ENCODE data around the gene C5orf63.
A peak's percentile ranks its signal among the peaks of the same experiment; 100 is the strongest.
"Not testable (repeated sequence)": the region's sequence is repeated elsewhere in the genome, so short reads cannot be mapped to it uniquely, and the experiment has no call there.

C5orf63 gene

DNA sequence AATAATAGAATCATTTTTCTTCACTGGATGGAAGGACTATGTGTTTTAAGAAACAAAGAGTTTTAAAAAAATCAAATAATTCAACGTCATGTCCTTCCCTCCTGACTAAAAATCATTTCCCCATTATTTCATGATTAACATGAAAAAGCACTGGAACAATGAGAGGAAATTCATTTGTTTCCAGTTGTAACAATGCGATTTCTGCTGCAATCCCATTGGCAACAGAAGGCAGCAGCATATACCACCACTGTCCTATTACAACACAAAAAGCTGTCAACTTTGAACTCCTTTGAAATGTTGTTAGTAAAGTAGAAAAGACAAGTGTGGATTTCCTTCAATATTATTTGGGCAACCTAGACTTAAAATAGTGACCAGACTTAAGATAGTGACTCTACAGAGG lies 3.1 kb downstream of the C5orf63 start:
- no peak for DNase-seq

DNA sequence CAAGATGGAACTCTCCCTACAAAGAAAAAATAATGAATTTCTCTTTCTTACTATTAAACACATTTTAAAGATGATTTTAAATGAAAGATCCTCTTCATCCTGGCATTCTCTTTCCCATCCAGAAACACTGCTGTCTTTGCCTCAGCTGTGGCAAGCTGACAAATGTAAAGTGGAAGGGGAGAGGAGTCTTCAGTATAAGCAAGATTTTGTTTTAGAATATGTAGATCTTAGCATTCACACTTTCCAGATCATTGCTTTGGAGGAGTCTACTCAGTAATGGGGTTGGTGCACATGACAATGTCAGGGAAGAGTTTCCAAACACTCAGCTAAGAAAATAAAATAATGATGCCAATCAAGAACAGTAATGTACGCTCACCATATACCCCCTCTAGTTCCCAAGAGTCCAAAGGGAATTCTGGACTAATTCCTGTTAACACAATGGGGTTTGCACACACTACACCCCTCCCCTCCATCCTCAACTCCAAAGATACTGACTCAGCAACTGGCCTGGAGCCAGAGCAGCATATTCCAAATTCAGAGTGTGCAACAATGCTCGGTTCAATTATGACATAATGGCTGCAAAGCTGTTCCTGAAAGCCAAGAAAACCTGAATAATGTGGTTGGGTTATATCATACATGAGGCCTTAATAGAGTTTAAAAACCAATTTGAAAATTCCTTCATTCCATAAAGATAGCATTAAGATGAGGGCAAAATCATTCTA lies 4.6 kb downstream of the C5orf63 start:
- DNase-seq = no peak

DNA sequence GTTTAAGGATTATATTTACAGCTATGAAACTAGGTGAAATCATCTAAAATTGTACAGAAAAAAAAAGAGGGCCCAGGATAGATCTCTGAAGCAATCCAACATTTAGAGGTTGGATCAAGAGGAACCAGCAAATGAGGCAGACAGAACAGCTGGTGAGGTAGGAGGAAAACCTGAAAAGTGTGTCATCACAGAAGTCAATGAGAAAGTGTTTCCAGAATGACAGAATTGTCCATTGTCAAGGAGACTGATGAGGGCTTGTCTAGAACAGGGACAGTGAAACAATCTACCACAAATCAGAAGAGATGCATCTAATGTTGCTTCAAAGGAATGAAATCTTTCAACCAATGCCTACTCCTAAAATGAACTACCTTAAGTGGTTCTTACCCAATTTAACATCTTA lies 6.6 kb downstream of the C5orf63 start:
- DNase-seq = no peak

DNA sequence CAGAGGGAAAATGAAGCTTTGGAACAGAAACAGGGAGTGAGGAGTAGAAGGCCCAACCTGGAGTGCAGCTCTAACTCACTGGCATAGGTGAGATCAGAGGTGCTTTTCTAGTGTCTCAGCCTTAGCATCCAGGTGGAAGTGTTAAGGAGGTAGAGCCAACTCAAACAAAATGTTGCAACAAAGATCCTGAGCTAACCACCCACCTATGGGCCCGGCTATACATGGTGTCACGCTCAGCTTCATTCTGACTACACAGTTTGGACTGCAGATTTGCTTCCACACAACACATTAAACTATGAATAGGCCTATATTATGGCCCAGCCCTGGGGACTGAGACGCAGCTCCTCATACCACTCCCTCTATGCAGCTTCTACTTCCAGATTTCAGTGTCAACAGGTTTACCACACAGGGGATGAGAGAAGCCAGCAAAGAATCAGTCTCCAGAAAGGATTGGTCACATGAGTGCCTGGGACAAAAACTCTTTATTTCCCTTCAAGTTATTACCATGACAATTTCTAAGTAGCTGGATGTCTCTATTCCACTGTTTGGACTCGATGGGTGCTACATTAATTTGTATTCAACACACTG lies 9.0 kb downstream of the C5orf63 start:
- DNase-seq = no peak

GRCh38 chr5:127063257-127063913 lies 9.9 kb downstream of the C5orf63 start:
- DNase-seq = no peak

DNA sequence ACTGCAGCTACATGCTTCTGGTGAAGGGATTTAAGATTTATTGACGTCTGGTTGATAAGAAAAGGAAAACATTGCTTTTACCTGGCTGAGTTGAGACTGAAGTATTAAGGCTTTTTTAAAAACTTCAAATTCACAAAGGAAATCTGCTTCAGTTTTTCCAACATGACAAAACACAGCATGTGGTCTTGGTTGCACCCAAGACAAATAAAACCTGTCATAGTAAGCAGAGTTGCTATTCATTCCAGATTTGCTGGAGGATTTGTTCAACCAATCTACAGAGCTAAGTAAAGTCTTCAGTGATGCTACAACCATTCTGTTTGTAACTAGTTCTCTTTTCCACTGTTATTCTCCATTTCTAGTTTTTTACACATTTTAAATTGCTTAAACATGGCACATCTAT lies 11.3 kb downstream of the C5orf63 start:
- no peak for DNase-seq

- DNase-seq = no peak
Measured at GRCh38 chr5:127061537-127061936, 11.8 kb downstream of the C5orf63 start.

- no peak for DNase-seq
Measured at GRCh38 chr5:127060470-127060985, 12.8 kb downstream of the C5orf63 start.

- no peak for DNase-seq
Measured at GRCh38 chr5:127056896-127057295, 16.4 kb downstream of the C5orf63 start.

DNA sequence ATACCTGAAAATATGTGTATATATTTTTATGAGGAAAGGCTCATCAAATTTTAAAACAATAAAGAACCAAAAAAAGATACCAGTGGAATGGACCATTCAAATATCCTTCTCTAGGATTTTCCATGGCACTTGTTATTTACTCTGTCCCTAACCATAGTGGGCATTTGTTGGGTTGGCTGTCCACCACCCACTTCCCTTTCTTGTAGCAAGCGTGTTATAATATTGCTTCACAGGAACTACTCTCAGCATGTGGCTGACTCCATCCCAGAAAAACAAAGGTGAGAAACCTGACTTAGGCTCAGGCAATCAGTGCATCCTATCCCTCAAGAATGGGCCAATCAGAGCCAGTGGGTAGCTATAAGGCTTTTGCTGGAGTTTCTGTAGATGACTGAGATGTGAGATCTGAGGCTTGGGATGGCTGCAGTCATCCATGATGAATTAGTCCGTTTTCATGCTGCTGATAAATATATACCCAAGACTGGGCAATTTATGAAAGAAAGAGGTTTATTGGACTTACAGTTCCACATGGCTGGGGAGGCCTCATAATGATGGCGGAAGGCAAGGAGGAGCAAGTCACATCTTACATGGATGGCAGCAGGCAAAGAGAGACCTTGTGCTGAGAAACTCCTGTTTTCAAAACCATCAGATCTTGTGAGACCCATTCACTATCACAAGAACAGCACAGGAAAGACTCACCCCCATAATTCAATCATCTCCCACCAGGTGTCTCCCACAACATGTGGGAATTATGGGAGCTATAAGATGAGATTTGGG lies 17.2 kb downstream of the C5orf63 start:
- DNase-seq = no peak

GRCh38 chr5:127053551-127053950 lies 19.8 kb downstream of the C5orf63 start:
- DNase-seq = not testable (repeated sequence)

DNA sequence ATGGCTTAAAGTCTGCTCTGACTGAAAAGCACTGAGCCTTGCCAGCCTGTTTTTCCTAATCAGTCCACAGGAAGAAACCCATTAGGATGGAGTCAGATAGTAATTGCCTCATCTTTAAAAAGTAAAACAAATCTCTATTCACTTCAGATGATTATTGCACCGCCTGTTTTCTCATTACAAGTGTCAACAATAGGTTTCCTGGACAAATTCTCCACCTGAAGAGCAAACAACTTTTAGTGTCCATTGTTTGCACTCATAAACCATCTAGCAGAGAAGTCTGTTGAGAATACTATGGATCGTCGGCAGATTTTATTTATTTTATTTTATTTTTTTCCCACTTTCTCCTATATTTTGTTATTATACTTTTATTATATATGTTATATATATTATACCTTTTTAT lies 20.3 kb downstream of the C5orf63 start:
- DNase-seq = no peak

DNA sequence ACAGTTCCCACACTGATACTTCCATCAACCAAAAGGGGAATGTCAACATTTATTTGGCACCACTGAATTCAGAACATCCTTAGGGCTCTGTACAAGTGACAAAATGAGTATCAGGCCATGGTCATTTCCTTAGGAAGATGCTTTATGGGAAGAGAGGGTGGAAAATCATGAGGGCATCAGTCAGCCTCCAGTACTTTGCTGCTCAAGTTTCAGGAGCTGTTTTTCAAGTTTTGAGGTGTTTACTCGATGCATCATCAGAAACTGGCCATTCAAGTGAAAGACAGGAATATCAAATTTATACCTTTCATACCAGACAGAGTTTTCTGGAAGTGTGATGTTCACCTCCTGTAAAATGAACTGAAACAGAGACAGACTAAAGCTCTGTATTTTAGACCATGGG lies 21.7 kb downstream of the C5orf63 start:
- no peak for DNase-seq

DNA sequence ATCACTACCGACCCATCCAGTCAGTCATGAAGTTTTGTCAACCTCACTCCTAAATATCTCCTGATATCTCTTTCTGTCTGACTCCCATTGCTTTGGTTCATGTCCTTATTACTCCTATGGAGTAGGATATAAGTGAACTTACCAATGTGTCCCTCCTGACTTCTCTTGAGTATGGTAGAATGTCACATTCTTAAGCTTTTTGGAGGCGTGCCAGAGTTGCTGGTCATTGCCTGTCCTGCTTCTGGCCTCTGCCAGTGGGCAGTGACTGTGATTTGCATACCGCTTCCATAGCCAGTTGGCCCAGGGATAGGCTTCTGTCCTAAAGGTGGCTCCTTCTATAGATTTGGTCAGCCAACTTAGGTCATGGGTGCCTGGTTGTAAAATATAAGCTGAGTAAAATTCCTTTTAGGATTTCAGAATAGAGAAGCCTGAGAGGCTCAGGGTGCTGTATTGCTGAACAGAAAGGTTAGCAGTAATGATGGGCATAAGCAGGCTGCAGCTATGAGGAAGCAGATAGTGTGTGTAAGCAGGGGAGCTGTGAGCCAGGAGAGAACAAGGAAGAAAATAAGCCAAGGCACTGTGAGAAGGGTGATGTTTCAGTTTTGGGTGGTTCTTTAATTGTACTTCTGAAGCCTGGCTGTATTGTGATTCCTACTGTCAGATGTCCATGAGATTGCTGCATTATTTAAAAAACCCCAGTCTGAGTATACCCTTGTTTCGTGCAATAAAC lies 26.8 kb downstream of the C5orf63 start:
- DNase-seq = no peak

DNA sequence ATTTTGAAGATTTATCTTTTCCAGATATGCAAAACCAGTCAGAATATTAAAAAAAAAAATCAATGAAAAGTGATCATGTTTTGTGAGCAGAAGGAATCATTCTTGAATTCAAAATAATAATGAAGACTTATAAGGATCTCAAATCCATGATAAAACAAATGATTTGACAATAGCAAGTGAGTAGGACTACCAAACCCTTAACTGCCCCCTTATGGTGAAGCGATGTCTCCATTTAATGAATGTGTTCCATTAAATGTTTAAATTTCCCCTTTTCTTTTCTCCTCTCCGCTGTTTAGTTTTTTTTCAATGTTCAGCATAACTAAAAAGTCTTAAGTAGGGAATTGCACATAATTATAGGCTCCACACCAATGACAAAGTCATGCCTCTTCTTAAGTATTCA lies 30.7 kb downstream of the C5orf63 start:
- DNase-seq = no peak

GRCh38 chr5:127041571-127041970 lies 31.7 kb downstream of the C5orf63 start:
- DNase-seq = peak; percentile 6

DNA sequence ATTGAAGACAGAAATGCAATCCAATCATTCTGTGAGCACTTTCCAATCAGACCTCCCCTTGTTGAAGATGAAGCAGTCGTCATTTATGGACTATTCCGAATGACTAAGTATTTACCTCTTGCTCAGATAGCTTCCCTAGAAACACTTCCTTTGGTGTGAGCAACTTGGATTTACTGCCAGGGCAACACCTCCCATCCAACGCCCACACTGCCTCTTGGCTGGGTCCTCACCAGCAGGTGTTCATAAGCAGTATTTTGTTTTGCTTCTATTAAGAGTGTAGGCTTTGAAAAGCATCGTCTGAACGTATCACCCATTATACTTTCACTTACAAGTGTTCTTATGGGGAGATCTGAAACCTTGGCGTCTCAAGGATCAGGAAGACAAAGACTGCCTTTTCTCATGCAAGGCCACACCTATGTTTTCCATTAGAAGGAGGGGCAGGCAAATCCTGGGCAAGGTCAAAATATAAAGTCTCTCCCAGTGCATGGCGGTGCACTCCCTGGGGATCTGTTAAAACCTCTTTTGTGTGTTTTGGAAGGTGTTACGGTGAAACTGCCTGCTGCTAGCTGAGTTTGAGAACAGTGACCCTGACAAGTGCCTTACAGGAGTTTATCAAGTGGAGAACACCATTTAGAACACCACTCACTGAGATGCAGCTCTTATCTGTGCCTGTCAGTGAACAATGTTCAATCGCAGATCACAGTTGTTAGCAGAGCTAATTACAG lies 32.3 kb downstream of the C5orf63 start:
- DNase-seq = no peak

- no peak for DNase-seq
Measured at GRCh38 chr5:127038550-127038949, 34.8 kb downstream of the C5orf63 start.

DNA sequence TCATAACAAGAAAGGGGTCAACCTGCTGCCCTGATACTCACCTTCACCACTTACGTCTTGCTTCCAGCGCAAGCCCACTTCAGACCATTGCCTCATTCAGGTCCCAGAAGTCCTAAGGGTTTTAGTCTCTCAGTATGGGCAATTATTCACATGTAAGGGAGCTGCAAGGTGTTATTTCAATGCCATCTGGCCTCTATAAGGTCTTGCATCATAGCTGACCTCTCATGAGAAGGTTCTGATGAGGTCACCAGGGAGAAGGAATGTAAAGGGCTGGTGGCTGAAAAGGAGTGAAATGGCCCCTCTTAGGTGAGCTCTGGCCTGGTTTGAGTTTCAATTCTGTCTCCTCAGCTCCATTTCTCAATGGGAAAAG lies 41.5 kb downstream of the C5orf63 start:
- no peak for DNase-seq

GRCh38 chr5:127031147-127031862 lies 42.0 kb downstream of the C5orf63 start:
- no peak for DNase-seq
